SIG-M5 treated with dmso at 0.1 percent for 504 hours (cell line): ENCODE results near the gene COL27A1.
"Not testable (repeated sequence)": the region's sequence is repeated elsewhere in the genome, so short reads cannot be mapped to it uniquely, and the experiment has no call there.

ENCODE experiments used
- DNase-seq: peaks from one replicate; lab custom pipeline; 2025; ENCODE audit not compliant: unreplicated experiment; lab: John Stamatoyannopoulos, UW

COL27A1 gene

GRCh38 chr9:114122136-114123027, 33.0 kb upstream of the COL27A1 start:
- no peak for DNase-seq

- no peak for DNase-seq
Measured at GRCh38 chr9:114123031-114123977, 32.0 kb upstream of the COL27A1 start.

GRCh38 chr9:114124138-114124537, 31.2 kb upstream of the COL27A1 start:
- no peak for DNase-seq

- DNase-seq = no peak
Measured at GRCh38 chr9:114124666-114125475, 30.5 kb upstream of the COL27A1 start.

- DNase-seq = no peak
Measured at GRCh38 chr9:114125476-114126013, 29.8 kb upstream of the COL27A1 start.

GRCh38 chr9:114126247-114127060, 28.9 kb upstream of the COL27A1 start:
- no peak for DNase-seq

GRCh38 chr9:114128759-114129158, 26.6 kb upstream of the COL27A1 start:
- not testable (repeated sequence) for DNase-seq

- DNase-seq = no peak
Measured at GRCh38 chr9:114130141-114130540, 25.2 kb upstream of the COL27A1 start.

- DNase-seq = no peak
Measured at GRCh38 chr9:114130624-114131277, 24.6 kb upstream of the COL27A1 start.

GRCh38 chr9:114131808-114132549, 23.4 kb upstream of the COL27A1 start:
- no peak for DNase-seq

- DNase-seq = no peak
Measured at GRCh38 chr9:114132550-114132918, 22.8 kb upstream of the COL27A1 start.

- no peak for DNase-seq
Measured at GRCh38 chr9:114134827-114135396, 20.4 kb upstream of the COL27A1 start.

- no peak for DNase-seq
Measured at GRCh38 chr9:114137831-114138230, 17.5 kb upstream of the COL27A1 start.

GRCh38 chr9:114138552-114138971, 16.8 kb upstream of the COL27A1 start:
- DNase-seq = no peak

GRCh38 chr9:114139071-114139470, 16.3 kb upstream of the COL27A1 start:
- no peak for DNase-seq

- DNase-seq = no peak
Measured at GRCh38 chr9:114140401-114140800, 14.9 kb upstream of the COL27A1 start.

- DNase-seq = no peak
Measured at GRCh38 chr9:114140850-114141249, 14.5 kb upstream of the COL27A1 start.
